ENCODE data around the gene KIFC3. TPM values are rescaled to one million over a fixed set of nuclear protein-coding genes. Genes with fewer than 3 reads are reported as not detected.
"Not testable (repeated sequence)": the region's sequence is repeated elsewhere in the genome, so short reads cannot be mapped to it uniquely, and the experiment has no call there.

KIFC3 gene
- total and polyA plus RNA-seq, 7 donors: 2.5 to 31.2 (median 10.0) TPM

DNA sequence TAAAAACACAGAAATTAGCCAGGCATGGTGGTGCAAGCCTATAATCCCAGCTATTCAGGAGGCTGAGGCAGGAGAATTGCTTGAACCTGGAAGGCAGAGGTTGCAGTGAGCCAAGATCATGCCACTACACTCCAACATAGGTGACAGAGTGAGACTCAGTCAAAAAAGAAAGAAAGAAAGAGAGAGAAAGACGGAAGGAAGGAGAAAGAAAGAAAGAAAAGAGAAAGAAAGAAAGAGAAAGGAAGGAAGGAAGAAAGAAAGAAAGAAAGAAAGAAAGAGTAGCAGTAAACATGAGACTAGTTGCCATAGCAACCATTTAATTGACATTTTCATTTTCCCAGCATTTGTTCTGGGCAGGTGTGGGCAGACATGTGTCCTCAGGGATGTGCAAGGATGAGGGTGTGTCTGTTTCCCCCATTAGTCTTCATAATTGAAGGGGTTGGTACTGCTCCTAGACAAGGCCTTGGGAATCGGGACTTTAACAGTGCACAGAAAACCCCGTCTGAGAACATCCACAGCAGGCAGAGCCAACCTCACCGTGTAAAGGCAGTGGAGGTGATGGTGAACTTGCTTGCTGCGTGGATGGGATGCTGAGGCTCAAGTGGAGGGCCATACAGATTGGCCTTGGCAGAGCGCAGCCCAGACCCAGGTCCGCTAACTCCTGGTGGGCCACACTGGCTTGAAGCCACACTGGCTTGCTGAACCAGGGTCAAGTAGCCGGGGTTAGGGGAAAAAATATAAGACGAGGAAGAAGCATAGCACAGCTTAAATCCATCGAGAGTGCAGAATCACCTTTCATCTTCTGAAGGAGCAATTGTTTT is 35.2 kb upstream of the KIFC3 start:
- H3K27ac ChIP-seq: no peak overlapping the region
- no peak for DNase-seq

GRCh38 chr16:57835439-57835838 is 33.1 kb upstream of the KIFC3 start:
- WGBS, 2 donors: 92 to 93% methylated on average over 4 of the region's 4 CpGs
- H3K9me3 ChIP-seq; intact Hi-C loops (cut with DNase I); H3K36me3 ChIP-seq; H3K27me3 ChIP-seq; H3K4me3 ChIP-seq; H3K27ac ChIP-seq; H3K4me1 ChIP-seq; DNase-seq: not testable (repeated sequence)

More for the DNA sequence above, 35.2 kb upstream of the KIFC3 start:
- Histone ChIP-seq H3K36me3 (no peaks in the 10 kb centered on the region), H3K9me3 (no peaks in the 10 kb centered on the region), H3K4me1 (no peaks in the 10 kb centered on the region), H3K27me3 (no peaks in the 10 kb centered on the region), H3K4me3 (no peak overlapping the region)
- 72 to 81% methylated on average over 10 of the region's 10 CpGs for WGBS, 2 donors
- intact Hi-C loops (cut with DNase I): no loop called here
- no peak for TF ChIP-seq POLR2AphosphoS5 (IDR thresholded peaks at IDR 0.05)
- no peak for TF ChIP-seq POLR2A (IDR thresholded peaks at IDR 0.05)
- no peak for TF ChIP-seq EP300 (IDR thresholded peaks at IDR 0.05)
- TF ChIP-seq CTCF (IDR thresholded peaks at IDR 0.05): no peak

GRCh38 chr16:57834936-57835335 is 32.6 kb upstream of the KIFC3 start:
- intact Hi-C loops (cut with DNase I): no loop called here
- H3K27ac ChIP-seq: no peak overlapping the region
- 77 to 80% methylated on average over 5 of the region's 5 CpGs for WGBS, 2 donors
- peaks cover 0 to under 1% (median 0%) of the 10 kb centered on the region in 4 donors for H3K4me1 ChIP-seq
- H3K36me3 ChIP-seq: no peaks in the 10 kb centered on the region
- DNase-seq: no peak
- H3K4me3 ChIP-seq: no peak overlapping the region
- no peaks in the 10 kb centered on the region for H3K9me3 ChIP-seq
- TF ChIP-seq EP300 (IDR thresholded peaks at IDR 0.05) (no peak), CTCF (IDR thresholded peaks at IDR 0.05) (no peak), POLR2AphosphoS5 (IDR thresholded peaks at IDR 0.05) (no peak), POLR2A (IDR thresholded peaks at IDR 0.05) (no peak)
- H3K27me3 ChIP-seq: no peaks in the 10 kb centered on the region

DNA sequence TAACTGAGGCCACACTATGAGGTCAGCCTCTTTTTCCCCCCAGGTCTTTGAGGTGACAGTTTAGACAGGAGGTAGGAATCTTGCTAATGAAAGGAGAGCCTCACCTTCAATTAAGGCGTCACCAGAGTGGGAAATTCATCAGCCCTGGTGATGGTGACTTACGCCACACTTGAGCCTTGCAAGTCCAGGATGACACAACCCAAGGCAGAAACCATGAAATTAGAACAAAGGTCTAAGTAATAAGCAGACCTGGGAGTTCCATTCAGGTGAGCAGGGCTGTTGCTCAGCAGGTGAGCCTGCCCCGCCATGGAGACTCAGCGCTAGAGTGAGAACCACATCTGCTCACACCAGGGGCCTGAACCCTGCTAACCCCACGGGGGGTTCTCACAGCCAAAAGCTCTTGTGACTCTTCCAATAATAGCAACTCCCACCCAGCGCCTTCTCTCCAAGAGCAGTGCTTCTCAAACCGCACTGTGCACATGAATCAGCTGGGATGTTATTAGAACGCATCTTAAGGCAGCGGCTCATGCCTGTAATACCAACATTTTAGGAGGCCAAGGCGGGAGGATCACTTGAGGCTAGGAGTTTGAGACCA is 28.7 kb upstream of the KIFC3 start:
- Histone ChIP-seq H3K36me3 (no peaks in the 10 kb centered on the region), H3K27me3 (no peaks in the 10 kb centered on the region), H3K4me1 (peaks cover 0 to 4% (median 0%) of the 10 kb centered on the region in 4 donors), H3K4me3 (no peak overlapping the region), H3K9me3 (no peaks in the 10 kb centered on the region), H3K27ac (no peak overlapping the region)
- no peak for DNase-seq
- TF ChIP-seq POLR2AphosphoS5 (IDR thresholded peaks at IDR 0.05) (no peak), CTCF (IDR thresholded peaks at IDR 0.05) (no peak), POLR2A (IDR thresholded peaks at IDR 0.05) (no peak), EP300 (IDR thresholded peaks at IDR 0.05) (no peak)
- intact Hi-C loops (cut with DNase I): no loop called here
- 90 to 93% methylated on average over 10 of the region's 10 CpGs for WGBS, 2 donors

- no peak for DNase-seq
- Histone ChIP-seq H3K36me3 (no peaks in the 10 kb centered on the region), H3K9me3 (no peaks in the 10 kb centered on the region), H3K4me1 (peaks cover 0 to 4% (median 0%) of the 10 kb centered on the region in 4 donors), H3K27me3 (no peaks in the 10 kb centered on the region), H3K4me3 (no peak overlapping the region), H3K27ac (no peak overlapping the region)
- WGBS, 2 donors: 76 to 89% methylated on average over 3 of the region's 3 CpGs
- TF ChIP-seq EP300 (IDR thresholded peaks at IDR 0.05) (no peak), POLR2AphosphoS5 (IDR thresholded peaks at IDR 0.05) (no peak), POLR2A (IDR thresholded peaks at IDR 0.05) (no peak), CTCF (IDR thresholded peaks at IDR 0.05) (no peak)
- intact Hi-C loops (cut with DNase I): no loop called here
Measured at GRCh38 chr16:57829969-57830360, 27.7 kb upstream of the KIFC3 start.

Measured in sigmoid colon (tissue), 7 donors.